Stimulated activated CD8-positive, alpha-beta memory T cell treated with anti-CD3 and anti-CD28 coated beads, Interleukin-4, amount 100 ng/mL, for 24 hours (primary cell): Measurements from ENCODE around the gene FLNA.
A peak's percentile ranks its signal among the peaks of the same experiment; 100 is the strongest.

Source experiments
- DNase-seq: peaks from one replicate; pipeline ENCODE4 v3.0.0-alpha.2; 2020; ENCODE audit warnings: low read depth

FLNA gene

DNA sequence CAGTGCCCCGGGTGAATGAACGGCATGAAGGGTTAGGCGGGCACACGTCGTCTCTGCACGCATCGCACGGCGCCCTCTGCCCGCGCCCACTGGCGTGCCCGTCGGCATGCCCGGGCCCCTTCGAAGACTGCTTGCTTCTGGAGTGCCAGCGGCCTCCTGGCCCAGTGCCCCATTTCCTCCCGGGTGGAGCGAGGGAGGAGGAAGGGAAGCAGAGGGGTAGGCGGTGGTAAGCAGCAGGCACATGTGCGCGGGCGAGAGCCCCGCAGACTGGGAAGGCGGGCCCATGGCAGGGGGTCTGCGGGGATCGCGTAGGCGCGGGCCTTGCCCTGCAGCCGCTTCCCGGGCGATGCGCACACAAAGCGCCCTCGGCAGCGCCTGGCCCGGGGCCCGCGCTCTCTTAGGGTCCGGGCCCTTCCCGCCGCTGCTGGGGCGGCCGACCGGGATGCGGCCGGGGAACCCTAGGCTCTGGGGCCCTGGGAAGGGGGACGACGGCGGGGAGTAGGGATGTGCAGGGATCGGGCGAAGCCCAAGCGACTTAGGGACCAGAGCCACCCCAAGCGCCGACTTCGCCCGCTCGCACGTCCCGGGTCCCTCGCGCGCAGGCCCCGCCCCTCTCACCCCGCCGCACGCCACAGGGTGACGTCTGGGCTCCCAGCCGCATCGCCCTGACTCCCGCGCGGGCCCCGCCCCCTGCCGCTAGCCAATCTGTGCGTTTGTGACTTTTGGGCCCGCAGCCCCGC lies 3.8 kb upstream of the FLNA start:
- DNase-seq, result no peak

GRCh38 chrX:154376774-154377173 lies 2.3 kb upstream of the FLNA start:
- DNase-seq, result no peak

- no peak for DNase-seq
Measured at GRCh38 chrX:154375156-154375504, 696 bp upstream of the FLNA start.

DNA sequence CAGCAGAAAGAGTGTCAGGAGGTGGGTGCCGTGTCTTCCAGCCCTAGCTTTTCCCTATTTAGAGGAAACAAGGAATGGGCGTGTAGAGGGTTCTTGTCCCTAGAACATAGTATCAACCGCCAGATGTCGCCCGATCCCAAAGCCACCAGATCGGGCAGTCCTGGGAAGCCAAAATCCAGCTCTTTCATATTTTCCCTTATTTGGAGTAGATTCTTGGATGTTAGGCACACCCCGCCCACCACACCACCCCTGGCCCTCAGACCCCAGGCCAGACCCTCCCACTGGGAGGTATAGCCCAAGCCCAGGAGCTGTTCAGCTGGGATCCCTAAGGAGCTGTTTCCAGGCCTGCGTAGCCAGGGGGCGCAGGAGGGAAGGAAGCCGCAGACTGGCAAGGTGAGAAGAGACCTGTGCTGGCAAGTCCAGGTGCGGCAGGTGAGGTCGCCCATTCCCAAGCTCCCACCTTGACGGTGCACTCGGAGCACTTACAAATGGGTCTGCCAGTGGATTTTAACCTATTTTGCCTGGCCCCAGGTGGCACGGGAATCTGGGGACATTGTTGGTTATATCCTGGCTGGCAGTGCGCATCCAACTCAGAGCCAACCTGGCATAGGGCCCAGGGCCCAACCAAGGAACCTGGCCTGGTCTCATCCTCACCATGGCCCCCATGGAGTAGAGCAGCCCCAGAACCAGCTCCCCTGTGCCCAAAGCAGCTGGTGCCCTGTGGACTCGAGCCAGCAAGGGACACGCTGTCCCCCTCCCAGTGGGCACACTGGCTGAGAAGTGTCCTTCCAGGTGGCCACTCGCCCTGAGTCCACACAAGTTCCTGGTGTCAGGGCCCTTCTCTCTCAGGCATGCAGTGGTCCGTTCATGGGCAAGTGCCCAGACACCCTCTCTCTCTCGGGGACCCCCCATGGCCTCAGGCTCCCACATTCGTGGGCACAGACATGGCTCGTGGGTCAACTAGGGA lies 811 bp downstream of the FLNA start:
- DNase-seq, result no peak

- DNase-seq, result no peak
Measured at GRCh38 chrX:154372612-154373022, 1.8 kb downstream of the FLNA start.

DNA sequence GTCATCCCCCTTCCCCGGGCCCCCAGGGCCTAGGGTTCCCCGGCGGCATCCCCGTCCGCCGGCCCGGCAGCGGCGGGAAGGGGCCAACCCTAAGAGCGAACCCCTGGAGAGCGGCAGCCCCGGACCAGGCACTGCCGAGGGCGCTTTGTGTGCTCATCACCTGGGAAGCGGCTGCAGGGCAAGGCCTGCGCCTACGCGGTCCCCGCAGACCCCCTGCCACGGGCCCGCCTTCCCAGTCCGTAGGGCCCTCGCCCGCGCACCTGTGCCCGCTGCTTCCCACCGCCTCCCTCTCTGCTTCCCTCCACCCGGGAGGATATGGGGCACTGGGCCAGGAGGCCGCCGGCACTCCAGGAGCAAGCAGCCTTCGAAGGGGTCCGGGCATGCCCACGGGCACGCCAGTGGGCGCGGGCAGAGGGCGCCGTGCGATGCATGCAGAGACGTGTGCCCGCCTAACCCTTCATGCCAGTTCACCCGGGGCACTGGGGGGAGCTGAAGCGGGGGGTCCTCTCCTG lies 2.6 kb downstream of the FLNA start:
- DNase-seq, result no peak

DNA sequence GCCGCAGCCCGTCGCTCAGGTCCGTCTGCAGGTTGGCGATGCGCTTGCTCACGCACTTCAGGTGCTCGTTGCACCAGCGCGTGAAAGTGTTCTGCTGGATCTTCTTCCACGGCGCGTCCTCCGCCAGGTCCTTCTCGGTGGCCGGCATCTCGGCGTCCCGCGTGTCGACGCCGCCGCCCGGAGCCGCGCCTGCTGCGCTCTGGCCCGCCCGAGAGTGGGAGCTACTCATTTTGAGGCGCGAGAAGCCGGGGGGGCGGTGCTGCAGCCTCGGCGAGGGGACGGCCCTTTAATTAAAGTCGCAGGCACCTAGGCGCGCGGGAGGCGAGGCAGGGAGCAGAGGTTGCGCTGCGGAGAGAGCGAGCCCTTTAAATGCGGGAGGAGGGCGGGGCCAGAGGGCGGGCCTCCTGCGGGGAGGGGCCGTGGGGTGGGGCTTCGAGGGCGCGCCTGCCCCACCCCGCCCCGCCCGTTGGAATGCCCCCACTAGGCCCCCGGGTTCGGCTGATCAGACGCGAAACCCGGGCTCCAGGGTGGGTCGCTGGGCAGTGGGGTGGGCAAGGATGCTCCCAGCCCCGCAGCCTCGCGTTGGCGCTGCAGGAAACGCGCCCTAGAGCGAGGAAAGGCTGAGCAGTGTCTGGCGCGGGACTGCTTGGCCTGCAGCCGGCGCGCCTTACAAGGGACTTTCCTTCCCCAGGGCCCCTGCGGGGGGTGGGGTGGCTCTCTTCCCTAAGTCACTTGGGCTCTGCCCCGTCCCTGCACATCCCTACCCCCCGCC lies 3.2 kb downstream of the FLNA start:
- DNase-seq, result peak; percentile 86

GRCh38 chrX:154370300-154371016 lies 4.0 kb downstream of the FLNA start:
- DNase-seq, result no peak

- DNase-seq, result peak; percentile 67
Measured at GRCh38 chrX:154369449-154370299, 4.8 kb downstream of the FLNA start.

DNA sequence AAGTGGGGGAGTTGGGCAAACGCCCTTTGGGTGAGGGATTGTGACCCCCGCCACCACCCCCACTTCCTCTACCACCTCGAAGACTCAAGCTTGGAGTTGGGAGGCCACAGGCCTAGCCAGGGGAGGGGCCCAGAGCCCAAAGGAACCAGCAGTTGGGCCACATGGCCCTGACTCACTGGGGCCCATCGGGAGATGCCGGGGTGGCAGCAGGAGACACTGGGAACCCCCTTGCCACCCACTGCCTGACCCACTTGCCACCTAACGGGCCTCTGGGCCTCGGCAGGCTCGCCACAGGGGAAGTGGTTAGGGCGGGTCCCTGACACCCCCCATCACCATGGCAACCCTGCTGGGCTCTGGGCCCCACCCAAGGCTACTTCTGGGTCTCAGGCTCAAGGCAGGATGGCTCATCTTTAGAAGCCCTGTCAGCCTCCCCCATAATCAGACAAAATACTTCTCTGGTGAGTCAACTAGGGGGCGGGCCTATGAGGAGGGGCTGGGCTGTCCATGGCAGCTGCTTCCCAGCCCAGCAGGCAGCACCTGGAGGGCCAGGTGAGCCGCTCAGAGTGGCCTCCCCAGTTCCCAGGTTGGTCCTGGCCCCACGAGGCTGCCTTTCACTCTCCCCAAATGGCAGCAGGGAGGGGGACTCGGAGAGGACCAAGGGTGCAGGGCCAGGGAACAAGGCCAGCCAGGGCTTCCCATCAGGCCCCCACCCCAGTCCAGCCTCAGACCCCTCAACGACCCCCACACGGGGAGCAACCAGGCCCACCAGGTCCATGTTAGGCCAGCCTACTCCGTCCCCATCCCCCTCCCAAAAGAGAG lies 5.6 kb downstream of the FLNA start:
- peak; percentile 93 for DNase-seq

GRCh38 chrX:154367474-154368308 lies 6.7 kb downstream of the FLNA start:
- DNase-seq, result no peak

DNA sequence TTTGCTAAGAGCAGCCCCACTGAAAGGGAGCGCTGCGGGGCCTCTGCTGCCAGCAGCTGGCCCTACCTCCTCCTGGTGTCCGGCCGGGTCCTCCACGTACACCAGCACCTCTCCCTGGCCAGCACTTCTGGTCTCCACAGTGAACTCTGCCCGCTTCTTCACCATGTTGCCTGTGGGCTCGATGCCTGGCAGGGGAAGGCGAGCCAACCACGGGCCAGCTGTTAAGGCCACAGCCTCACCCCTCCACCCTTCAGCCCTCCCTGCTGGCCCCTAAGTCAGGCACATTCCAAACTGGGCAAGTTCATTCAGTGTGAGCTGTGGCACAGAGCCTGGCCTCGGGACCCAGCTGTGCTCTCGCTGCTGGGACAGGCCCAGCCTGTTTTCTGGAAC lies 7.8 kb downstream of the FLNA start:
- no peak for DNase-seq

GRCh38 chrX:154365997-154366665 lies 8.3 kb downstream of the FLNA start:
- DNase-seq, result no peak

- DNase-seq, result no peak
Measured at GRCh38 chrX:154365052-154365600, 9.3 kb downstream of the FLNA start.

GRCh38 chrX:154363706-154364439 lies 10.6 kb downstream of the FLNA start:
- DNase-seq, result no peak

GRCh38 chrX:154362085-154362742 lies 12.2 kb downstream of the FLNA start:
- no peak for DNase-seq
